Measurements from ENCODE around the gene PFDN2.

Gene PFDN2

GRCh38 chr1:161098210-161099068, 19.4 kb downstream of the PFDN2 start, which contains the start of gene KLHDC9:
Gene KLHDC9, plus strand, starts transcription at chr1:161098361. Its CDS starts 175 bp downstream, at chr1:161098536.
- peak within 1 kb of the TSS; percentile 74 for H3K4me3 ChIP-seq (ENCODE audit: low read depth, low read length)
- peaks cover 11 to 38% of the 10 kb centered on the region in 2 experiments; a peak in 2 of 3 replicates for H3K36me3 ChIP-seq (ENCODE audit: control insufficient read depth in 2 of 2, insufficient read depth in 1 of 2, low read length in 2 of 2)
- CTCF ChIA-PET, result interaction anchor here (0.6 to 4.5 kb wide), 32 partner anchors 9 to 630 kb away, joined by 3 to 60 read pairs (median 4); partner anchors contain the start of genes ARHGAP30, DEDD, ITLN2 and NECTIN4
- H3K9me3 ChIP-seq (ENCODE audit: control insufficient read depth, insufficient read depth, low read depth, low read length), result no peaks in the 10 kb centered on the region
- POLR2A ChIA-PET, result interaction anchor here (0.6 to 2.5 kb wide), 9 partner anchors 16 to 87 kb away, joined by 3 to 10 read pairs (median 6); partner anchors contain the start of genes F11R, NIT1, PFDN2 and USF1
- peak within 1 kb of the TSS; percentile 12; the same call in 1 of the 2 replicates for H3K27ac ChIP-seq (ENCODE audit: extremely low read depth, low read depth, low read length)
- H3K4me1 ChIP-seq (ENCODE audit: control insufficient read depth, insufficient read depth, low read length), result no peaks in the 10 kb centered on the region; the same call in 1 of the 2 replicates
- no peak for TF ChIP-seq ZNF600 (tag by site-specific recombination; IDR thresholded peaks at IDR 0.05)
- TF ChIP-seq ZNF121 (tag by site-specific recombination; IDR thresholded peaks at IDR 0.05), result no peak
- peak; percentile 95 for TF ChIP-seq ZSCAN5A (tag by site-specific recombination; IDR thresholded peaks at IDR 0.05)
- no peak for TF ChIP-seq ZNF76 (tag by site-specific recombination; IDR thresholded peaks at IDR 0.05; ENCODE audit: borderline replicate concordance, low read depth)
- TF ChIP-seq EGR2 (tag by site-specific recombination; IDR thresholded peaks at IDR 0.05; ENCODE audit: low read depth), result peak; percentile 33; the same call in 1 of the 2 replicates
- TF ChIP-seq, protein P1, sequence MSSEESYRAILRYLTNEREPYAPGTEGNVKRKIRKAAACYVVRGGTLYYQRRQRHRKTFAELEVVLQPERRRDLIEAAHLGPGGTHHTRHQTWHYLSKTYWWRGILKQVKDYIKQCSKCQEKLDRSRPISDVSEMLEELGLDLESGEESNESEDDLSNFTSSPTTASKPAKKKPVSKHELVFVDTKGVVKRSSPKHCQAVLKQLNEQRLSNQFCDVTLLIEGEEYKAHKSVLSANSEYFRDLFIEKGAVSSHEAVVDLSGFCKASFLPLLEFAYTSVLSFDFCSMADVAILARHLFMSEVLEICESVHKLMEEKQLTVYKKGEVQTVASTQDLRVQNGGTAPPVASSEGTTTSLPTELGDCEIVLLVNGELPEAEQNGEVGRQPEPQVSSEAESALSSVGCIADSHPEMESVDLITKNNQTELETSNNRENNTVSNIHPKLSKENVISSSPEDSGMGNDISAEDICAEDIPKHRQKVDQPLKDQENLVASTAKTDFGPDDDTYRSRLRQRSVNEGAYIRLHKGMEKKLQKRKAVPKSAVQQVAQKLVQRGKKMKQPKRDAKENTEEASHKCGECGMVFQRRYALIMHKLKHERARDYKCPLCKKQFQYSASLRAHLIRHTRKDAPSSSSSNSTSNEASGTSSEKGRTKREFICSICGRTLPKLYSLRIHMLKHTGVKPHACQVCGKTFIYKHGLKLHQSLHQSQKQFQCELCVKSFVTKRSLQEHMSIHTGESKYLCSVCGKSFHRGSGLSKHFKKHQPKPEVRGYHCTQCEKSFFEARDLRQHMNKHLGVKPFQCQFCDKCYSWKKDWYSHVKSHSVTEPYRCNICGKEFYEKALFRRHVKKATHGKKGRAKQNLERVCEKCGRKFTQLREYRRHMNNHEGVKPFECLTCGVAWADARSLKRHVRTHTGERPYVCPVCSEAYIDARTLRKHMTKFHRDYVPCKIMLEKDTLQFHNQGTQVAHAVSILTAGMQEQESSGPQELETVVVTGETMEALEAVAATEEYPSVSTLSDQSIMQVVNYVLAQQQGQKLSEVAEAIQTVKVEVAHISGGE (tag by site-specific recombination; conservative IDR thresholded peaks at IDR 0.05; ENCODE audit: low read depth), result peak; percentile 58
- TF ChIP-seq, protein P2, sequence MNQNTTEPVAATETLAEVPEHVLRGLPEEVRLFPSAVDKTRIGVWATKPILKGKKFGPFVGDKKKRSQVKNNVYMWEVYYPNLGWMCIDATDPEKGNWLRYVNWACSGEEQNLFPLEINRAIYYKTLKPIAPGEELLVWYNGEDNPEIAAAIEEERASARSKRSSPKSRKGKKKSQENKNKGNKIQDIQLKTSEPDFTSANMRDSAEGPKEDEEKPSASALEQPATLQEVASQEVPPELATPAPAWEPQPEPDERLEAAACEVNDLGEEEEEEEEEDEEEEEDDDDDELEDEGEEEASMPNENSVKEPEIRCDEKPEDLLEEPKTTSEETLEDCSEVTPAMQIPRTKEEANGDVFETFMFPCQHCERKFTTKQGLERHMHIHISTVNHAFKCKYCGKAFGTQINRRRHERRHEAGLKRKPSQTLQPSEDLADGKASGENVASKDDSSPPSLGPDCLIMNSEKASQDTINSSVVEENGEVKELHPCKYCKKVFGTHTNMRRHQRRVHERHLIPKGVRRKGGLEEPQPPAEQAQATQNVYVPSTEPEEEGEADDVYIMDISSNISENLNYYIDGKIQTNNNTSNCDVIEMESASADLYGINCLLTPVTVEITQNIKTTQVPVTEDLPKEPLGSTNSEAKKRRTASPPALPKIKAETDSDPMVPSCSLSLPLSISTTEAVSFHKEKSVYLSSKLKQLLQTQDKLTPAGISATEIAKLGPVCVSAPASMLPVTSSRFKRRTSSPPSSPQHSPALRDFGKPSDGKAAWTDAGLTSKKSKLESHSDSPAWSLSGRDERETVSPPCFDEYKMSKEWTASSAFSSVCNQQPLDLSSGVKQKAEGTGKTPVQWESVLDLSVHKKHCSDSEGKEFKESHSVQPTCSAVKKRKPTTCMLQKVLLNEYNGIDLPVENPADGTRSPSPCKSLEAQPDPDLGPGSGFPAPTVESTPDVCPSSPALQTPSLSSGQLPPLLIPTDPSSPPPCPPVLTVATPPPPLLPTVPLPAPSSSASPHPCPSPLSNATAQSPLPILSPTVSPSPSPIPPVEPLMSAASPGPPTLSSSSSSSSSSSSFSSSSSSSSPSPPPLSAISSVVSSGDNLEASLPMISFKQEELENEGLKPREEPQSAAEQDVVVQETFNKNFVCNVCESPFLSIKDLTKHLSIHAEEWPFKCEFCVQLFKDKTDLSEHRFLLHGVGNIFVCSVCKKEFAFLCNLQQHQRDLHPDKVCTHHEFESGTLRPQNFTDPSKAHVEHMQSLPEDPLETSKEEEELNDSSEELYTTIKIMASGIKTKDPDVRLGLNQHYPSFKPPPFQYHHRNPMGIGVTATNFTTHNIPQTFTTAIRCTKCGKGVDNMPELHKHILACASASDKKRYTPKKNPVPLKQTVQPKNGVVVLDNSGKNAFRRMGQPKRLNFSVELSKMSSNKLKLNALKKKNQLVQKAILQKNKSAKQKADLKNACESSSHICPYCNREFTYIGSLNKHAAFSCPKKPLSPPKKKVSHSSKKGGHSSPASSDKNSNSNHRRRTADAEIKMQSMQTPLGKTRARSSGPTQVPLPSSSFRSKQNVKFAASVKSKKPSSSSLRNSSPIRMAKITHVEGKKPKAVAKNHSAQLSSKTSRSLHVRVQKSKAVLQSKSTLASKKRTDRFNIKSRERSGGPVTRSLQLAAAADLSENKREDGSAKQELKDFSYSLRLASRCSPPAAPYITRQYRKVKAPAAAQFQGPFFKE (tag by site-specific recombination; IDR thresholded peaks at IDR 0.05; ENCODE audit: borderline replicate concordance), result no peak
- TF ChIP-seq ZNF214 (tag by site-specific recombination; IDR thresholded peaks at IDR 0.05; ENCODE audit: borderline replicate concordance), result no peak
- TF ChIP-seq, protein P3, sequence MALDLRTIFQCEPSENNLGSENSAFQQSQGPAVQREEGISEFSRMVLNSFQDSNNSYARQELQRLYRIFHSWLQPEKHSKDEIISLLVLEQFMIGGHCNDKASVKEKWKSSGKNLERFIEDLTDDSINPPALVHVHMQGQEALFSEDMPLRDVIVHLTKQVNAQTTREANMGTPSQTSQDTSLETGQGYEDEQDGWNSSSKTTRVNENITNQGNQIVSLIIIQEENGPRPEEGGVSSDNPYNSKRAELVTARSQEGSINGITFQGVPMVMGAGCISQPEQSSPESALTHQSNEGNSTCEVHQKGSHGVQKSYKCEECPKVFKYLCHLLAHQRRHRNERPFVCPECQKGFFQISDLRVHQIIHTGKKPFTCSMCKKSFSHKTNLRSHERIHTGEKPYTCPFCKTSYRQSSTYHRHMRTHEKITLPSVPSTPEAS (tag by site-specific recombination; IDR thresholded peaks at IDR 0.05), result no peak
- TF ChIP-seq ZNF132 (tag by site-specific recombination; IDR thresholded peaks at IDR 0.05; ENCODE audit: borderline replicate concordance), result no peak
- TF ChIP-seq ZBTB7A (tag by site-specific recombination; IDR thresholded peaks at IDR 0.05; ENCODE audit: low read depth), result peak; percentile 27; the same call in 1 of the 2 replicates
- TF ChIP-seq ZNF596 (tag by site-specific recombination; IDR thresholded peaks at IDR 0.05), result 0 out of 2 replicates have a peak, but pooled peaks have one; percentile 1
- no peak for TF ChIP-seq ZBTB21 (tag by site-specific recombination; IDR thresholded peaks at IDR 0.05)
- TF ChIP-seq, protein P4, sequence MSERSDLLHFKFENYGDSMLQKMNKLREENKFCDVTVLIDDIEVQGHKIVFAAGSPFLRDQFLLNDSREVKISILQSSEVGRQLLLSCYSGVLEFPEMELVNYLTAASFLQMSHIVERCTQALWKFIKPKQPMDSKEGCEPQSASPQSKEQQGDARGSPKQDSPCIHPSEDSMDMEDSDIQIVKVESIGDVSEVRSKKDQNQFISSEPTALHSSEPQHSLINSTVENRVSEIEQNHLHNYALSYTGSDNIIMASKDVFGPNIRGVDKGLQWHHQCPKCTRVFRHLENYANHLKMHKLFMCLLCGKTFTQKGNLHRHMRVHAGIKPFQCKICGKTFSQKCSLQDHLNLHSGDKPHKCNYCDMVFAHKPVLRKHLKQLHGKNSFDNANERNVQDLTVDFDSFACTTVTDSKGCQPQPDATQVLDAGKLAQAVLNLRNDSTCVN (tag by site-specific recombination; optimal IDR thresholded peaks at IDR 0.05), result peak; percentile 38
- no peak for TF ChIP-seq ZNF580 (tag by site-specific recombination; IDR thresholded peaks at IDR 0.05)
- TF ChIP-seq, protein P5, sequence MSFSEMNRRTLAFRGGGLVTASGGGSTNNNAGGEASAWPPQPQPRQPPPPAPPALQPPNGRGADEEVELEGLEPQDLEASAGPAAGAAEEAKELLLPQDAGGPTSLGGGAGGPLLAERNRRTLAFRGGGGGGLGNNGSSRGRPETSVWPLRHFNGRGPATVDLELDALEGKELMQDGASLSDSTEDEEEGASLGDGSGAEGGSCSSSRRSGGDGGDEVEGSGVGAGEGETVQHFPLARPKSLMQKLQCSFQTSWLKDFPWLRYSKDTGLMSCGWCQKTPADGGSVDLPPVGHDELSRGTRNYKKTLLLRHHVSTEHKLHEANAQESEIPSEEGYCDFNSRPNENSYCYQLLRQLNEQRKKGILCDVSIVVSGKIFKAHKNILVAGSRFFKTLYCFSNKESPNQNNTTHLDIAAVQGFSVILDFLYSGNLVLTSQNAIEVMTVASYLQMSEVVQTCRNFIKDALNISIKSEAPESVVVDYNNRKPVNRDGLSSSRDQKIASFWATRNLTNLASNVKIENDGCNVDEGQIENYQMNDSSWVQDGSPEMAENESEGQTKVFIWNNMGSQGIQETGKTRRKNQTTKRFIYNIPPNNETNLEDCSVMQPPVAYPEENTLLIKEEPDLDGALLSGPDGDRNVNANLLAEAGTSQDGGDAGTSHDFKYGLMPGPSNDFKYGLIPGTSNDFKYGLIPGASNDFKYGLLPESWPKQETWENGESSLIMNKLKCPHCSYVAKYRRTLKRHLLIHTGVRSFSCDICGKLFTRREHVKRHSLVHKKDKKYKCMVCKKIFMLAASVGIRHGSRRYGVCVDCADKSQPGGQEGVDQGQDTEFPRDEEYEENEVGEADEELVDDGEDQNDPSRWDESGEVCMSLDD (tag by site-specific recombination; IDR thresholded peaks at IDR 0.05), result peak; percentile 77; the same call in 1 of the 2 replicates
- no peak for TF ChIP-seq ZBTB8A (tag by site-specific recombination; IDR thresholded peaks at IDR 0.05)
- peak; percentile 22; the same call in 1 of the 2 replicates for TF ChIP-seq SP7 (tag by site-specific recombination; IDR thresholded peaks at IDR 0.05)

All from HEK293 (cell line).